ENCODE data around the gene ATP2C1. TPM values are rescaled to one million over a fixed set of nuclear protein-coding genes. Genes with fewer than 3 reads are reported as not detected.

ATP2C1 gene
- total and polyA plus RNA-seq, 2 experiments from 2014 or later, result 28.1 to 75.7 TPM

GRCh38 chr3:130948001-130948773 lies 54.3 kb downstream of the ATP2C1 start:
- no peaks in the 10 kb centered on the region for H3K36me3 ChIP-seq (ENCODE audit: insufficient read depth)
- no peaks in the 10 kb centered on the region for H3F3A ChIP-seq (replicated peaks; ENCODE audit: low read depth)
- H3K27ac Mint-ChIP-seq, result no peak overlapping the region
- no peak for ATAC-seq
- H4K20me1 ChIP-seq (replicated peaks; ENCODE audit: insufficient read depth), result no peaks in the 10 kb centered on the region
- H3K27ac ChIP-seq (ENCODE audit: low read depth), result no peak overlapping the region
- no peaks in the 10 kb centered on the region for H3K79me2 ChIP-seq (replicated peaks; ENCODE audit: insufficient read depth)
- no peaks in the 10 kb centered on the region for H3K27me3 Mint-ChIP-seq (ENCODE audit: insufficient read depth, low read depth, poor library complexity)
- H3K9me2 ChIP-seq (ENCODE audit: insufficient read depth), result no peaks in the 10 kb centered on the region
- H3K4me2 ChIP-seq, result no peak overlapping the region
- H3K27me3 ChIP-seq (ENCODE audit: insufficient read depth), result no peaks in the 10 kb centered on the region
- H3K4me3 Mint-ChIP-seq, result no peak overlapping the region
- TF ChIP-seq JUNB (IDR thresholded peaks at IDR 0.05; ENCODE audit: unreplicated experiment), result no peak
- no peak for TF ChIP-seq EZH2phosphoT487 (IDR thresholded peaks at IDR 0.05; ENCODE audit: unreplicated experiment)
- H3K4me1 Mint-ChIP-seq, result peaks cover 3% of the 10 kb centered on the region; the same call in 1 of the 3 replicates
- peaks cover 15% of the 10 kb centered on the region; the same call in 2 of the 3 replicates for H3K36me3 Mint-ChIP-seq (ENCODE audit: low read depth)
- no peaks in the 10 kb centered on the region for H3K4me1 ChIP-seq (ENCODE audit: insufficient read depth)
- H2AFZ ChIP-seq, result no peak overlapping the region
- H3K4me3 ChIP-seq, result no peak overlapping the region
- no peaks in the 10 kb centered on the region for H3K9me3 Mint-ChIP-seq
- no peak for DNase-seq (ENCODE audit: low spot score)

- no peak overlapping the region for H2AFZ ChIP-seq
- no peak overlapping the region for H3K4me3 Mint-ChIP-seq
- no peaks in the 10 kb centered on the region for H3K4me1 ChIP-seq (ENCODE audit: insufficient read depth)
- no peak overlapping the region for H3K4me2 ChIP-seq
- ATAC-seq, result no peak
- H3K9me3 Mint-ChIP-seq, result no peaks in the 10 kb centered on the region
- peaks cover 3% of the 10 kb centered on the region; the same call in 1 of the 3 replicates for H3K4me1 Mint-ChIP-seq
- TF ChIP-seq, protein P1, sequence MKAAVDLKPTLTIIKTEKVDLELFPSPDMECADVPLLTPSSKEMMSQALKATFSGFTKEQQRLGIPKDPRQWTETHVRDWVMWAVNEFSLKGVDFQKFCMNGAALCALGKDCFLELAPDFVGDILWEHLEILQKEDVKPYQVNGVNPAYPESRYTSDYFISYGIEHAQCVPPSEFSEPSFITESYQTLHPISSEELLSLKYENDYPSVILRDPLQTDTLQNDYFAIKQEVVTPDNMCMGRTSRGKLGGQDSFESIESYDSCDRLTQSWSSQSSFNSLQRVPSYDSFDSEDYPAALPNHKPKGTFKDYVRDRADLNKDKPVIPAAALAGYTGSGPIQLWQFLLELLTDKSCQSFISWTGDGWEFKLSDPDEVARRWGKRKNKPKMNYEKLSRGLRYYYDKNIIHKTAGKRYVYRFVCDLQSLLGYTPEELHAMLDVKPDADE (IDR thresholded peaks at IDR 0.05), result no peak
- TF ChIP-seq NANOG (IDR thresholded peaks at IDR 0.05; ENCODE audit: borderline replicate concordance) (no peak), POLR2AphosphoS5 (IDR thresholded peaks at IDR 0.05; ENCODE audit: low read depth) (no peak), JUNB (IDR thresholded peaks at IDR 0.05; ENCODE audit: unreplicated experiment) (no peak), CREB1 (CRISPR knock-in tag; IDR thresholded peaks at IDR 0.05; ENCODE audit: low read depth) (no peak), REST (IDR thresholded peaks at IDR 0.05; ENCODE audit: unreplicated experiment) (no peak), STAT1 (IDR thresholded peaks at IDR 0.05; ENCODE audit: unreplicated experiment) (no peak), EZH2phosphoT487 (IDR thresholded peaks at IDR 0.05; ENCODE audit: unreplicated experiment) (no peak)
- H3K36me3 ChIP-seq (ENCODE audit: insufficient read depth), result no peaks in the 10 kb centered on the region
- no peak overlapping the region; the same call in 1 of the 2 replicates for H3K27ac Mint-ChIP-seq
- no peaks in the 10 kb centered on the region for H3F3A ChIP-seq (replicated peaks; ENCODE audit: low read depth)
- H3K27ac ChIP-seq (ENCODE audit: low read depth), result no peak overlapping the region
- no peak overlapping the region for H3K4me3 ChIP-seq
- H3K27me3 Mint-ChIP-seq (ENCODE audit: insufficient read depth, low read depth, poor library complexity), result no peaks in the 10 kb centered on the region
- H3K36me3 Mint-ChIP-seq (ENCODE audit: low read depth), result peaks cover 11% of the 10 kb centered on the region; the same call in 2 of the 3 replicates
- no peaks in the 10 kb centered on the region for H3K9me2 ChIP-seq (ENCODE audit: insufficient read depth)
- H3K27me3 ChIP-seq (ENCODE audit: insufficient read depth), result no peaks in the 10 kb centered on the region
- H3K79me2 ChIP-seq (replicated peaks; ENCODE audit: insufficient read depth), result no peaks in the 10 kb centered on the region
- H4K20me1 ChIP-seq (replicated peaks; ENCODE audit: insufficient read depth), result no peaks in the 10 kb centered on the region
- DNase-seq (ENCODE audit: low spot score), result no peak
Observed at GRCh38 chr3:130948929-130949328, 55.0 kb downstream of the ATP2C1 start.

Measured in GM23338 (cell line).